Measurements from ENCODE around the gene ZNF70. TPM values are rescaled to one million over a fixed set of nuclear protein-coding genes. Genes with fewer than 3 reads are reported as not detected.

ZNF70 gene
- total RNA-seq, 1 experiment from 2014 or later: 9.7 TPM

DNA sequence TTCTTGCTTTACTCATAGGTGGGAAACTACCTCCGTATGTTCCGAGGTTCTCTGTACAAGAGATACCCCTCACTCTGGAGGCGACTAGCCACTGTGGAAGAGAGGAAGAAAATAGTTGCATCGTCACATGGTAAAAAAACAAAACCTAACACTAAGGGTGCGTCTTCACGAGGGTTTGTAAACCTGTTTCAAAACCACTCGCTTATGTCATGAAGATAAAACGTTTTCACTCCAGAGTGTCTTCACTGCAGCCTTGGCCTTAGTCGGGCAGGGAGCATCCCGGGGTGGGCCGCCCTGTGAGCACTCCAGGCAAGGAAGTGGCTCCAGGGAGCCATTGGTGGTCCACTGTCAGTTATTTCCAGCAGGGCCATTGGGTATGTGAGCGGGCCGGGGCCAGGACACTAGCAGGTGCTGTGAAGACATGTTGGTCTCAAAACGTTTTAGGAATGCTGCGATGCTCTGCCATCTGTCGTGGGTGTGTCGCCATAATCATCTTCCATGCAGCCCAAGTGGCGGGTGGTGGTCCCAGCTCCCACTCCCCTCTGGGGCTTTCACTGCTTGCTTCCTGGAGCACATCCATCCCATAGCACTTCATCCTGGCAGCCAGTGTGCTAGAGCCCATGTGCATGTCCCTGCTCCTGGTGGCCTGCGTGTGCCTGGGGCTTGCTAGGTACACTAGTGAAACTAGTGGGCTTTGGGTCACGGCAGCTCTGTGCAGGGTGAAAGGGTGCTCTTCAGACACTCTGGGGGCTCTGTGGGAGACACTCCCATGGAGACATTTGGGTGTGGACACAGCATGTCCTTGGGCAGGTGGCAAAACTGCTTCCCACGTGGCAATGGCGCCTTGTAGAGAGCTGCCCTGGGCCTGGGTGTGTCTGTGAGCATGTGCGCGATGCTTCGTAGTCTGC, 41.1 kb upstream of the ZNF70 start:
- Histone ChIP-seq H3K9me3 (ENCODE audit: low read depth, low read length, poor library complexity, severe bottlenecking) (no peaks in the 10 kb centered on the region), H3K4me3 (ENCODE audit: low read depth, low read length, poor library complexity, severe bottlenecking) (no peak overlapping the region), H3K4me1 (ENCODE audit: insufficient read depth, low read length, poor library complexity, severe bottlenecking) (peaks cover 11% of the 10 kb centered on the region), H3K27me3 (replicated peaks; ENCODE audit: insufficient read depth, low read depth, low read length, poor library complexity) (no peaks in the 10 kb centered on the region), H3K36me3 (ENCODE audit: insufficient read depth, low read length, poor library complexity, severe bottlenecking) (peaks cover 30% of the 10 kb centered on the region), H3K27ac (ENCODE audit: low read depth, low read length, poor library complexity, severe bottlenecking) (no peak overlapping the region)
- intact Hi-C loops (cut with micrococcal nuclease; ENCODE audit: unreplicated experiment): no loop called here
- DNase-seq (ENCODE audit: low spot score): no peak
- TF ChIP-seq, protein P1, sequence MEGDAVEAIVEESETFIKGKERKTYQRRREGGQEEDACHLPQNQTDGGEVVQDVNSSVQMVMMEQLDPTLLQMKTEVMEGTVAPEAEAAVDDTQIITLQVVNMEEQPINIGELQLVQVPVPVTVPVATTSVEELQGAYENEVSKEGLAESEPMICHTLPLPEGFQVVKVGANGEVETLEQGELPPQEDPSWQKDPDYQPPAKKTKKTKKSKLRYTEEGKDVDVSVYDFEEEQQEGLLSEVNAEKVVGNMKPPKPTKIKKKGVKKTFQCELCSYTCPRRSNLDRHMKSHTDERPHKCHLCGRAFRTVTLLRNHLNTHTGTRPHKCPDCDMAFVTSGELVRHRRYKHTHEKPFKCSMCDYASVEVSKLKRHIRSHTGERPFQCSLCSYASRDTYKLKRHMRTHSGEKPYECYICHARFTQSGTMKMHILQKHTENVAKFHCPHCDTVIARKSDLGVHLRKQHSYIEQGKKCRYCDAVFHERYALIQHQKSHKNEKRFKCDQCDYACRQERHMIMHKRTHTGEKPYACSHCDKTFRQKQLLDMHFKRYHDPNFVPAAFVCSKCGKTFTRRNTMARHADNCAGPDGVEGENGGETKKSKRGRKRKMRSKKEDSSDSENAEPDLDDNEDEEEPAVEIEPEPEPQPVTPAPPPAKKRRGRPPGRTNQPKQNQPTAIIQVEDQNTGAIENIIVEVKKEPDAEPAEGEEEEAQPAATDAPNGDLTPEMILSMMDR (conservative IDR thresholded peaks at IDR 0.05; ENCODE audit: low read depth, low read length): no peak
- TF ChIP-seq EZH2 (IDR thresholded peaks at IDR 0.05; ENCODE audit: borderline replicate concordance, low read depth, low read length, poor library complexity, severe bottlenecking): no peak
- BruUV-seq (replicated peaks): no TSS peak
- POLR2A ChIA-PET (ENCODE audit: low non-redundant PET): no interaction called here
- CTCF ChIA-PET: no interaction called here

DNA sequence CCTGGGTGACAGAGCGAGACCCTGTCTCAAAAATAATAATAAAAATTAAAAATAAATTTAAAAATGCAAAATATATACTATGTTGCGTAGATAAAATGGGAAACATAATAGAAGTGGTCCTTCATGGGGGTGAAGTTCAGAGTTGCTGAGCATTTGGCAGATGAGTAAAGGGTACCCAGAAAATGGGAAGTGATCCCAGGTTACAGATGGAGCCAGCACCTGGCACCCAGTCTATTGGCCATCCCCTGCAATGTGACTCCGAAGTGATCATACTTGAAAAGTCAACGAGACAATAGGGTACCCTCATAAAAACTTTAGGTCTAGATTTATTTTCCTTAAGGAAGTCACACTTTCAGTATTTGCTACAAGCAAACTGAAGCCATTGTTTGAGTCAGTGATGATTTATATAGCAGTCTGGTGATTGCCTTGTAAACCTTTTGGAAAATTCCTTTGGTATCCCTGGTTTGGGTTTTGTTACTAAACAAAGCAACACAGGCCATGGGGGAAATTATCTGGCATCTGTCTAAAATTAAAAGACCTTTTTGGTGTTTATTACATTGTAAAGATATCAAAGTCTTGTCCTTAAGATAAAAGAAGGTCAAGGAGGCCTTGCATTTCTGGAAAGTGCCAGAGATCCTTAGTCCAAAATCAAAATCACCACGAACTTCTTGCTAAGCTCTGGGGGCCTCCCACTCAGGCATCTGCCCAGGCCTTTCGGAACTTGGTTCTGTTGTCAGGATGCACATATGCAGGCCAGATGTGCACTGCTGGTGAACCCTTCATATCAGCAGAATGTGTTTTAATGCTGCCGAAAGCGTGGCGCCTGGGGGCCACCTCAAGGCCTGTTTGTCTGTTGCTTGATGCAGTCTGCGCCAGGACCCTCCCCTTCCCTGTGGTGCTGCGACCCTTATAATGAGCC, 40.2 kb upstream of the ZNF70 start:
- intact Hi-C loops (cut with micrococcal nuclease; ENCODE audit: unreplicated experiment): no loop called here
- no peak for DNase-seq (ENCODE audit: low spot score)
- H3K4me3 ChIP-seq (ENCODE audit: low read depth, low read length, poor library complexity, severe bottlenecking): no peak overlapping the region
- peaks cover 26% of the 10 kb centered on the region for H3K36me3 ChIP-seq (ENCODE audit: insufficient read depth, low read length, poor library complexity, severe bottlenecking)
- no peak overlapping the region for H3K27ac ChIP-seq (ENCODE audit: low read depth, low read length, poor library complexity, severe bottlenecking)
- TF ChIP-seq, protein P1 (conservative IDR thresholded peaks at IDR 0.05; ENCODE audit: low read depth, low read length): no peak
- TF ChIP-seq EZH2 (IDR thresholded peaks at IDR 0.05; ENCODE audit: borderline replicate concordance, low read depth, low read length, poor library complexity, severe bottlenecking): no peak
- no peaks in the 10 kb centered on the region for H3K27me3 ChIP-seq (replicated peaks; ENCODE audit: insufficient read depth, low read depth, low read length, poor library complexity)
- peaks cover 11% of the 10 kb centered on the region for H3K4me1 ChIP-seq (ENCODE audit: insufficient read depth, low read length, poor library complexity, severe bottlenecking)
- no TSS peak for BruUV-seq (replicated peaks)
- POLR2A ChIA-PET (ENCODE audit: low non-redundant PET): no interaction called here
- H3K9me3 ChIP-seq (ENCODE audit: low read depth, low read length, poor library complexity, severe bottlenecking): no peaks in the 10 kb centered on the region
- CTCF ChIA-PET: no interaction called here

DNA sequence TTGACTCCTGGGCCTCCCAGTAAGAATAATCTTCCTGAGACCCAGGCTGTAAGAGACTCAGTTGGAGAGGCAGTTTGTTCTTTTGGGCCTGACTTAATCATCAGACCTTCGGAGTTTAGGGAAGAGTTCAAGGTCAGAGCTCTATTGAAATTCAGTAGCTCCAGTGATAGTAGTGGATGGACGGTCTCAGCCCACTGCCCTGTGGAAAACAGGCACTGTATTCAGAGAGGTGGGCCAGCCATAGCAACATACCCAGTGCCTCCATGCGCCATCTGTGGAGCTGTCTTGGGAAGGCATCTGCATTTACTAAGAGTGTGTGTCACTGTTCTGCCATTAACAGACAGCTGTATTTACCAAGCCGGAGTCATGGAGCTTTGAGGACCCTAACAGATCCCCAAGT, 38.7 kb upstream of the ZNF70 start:
- intact Hi-C loops (cut with micrococcal nuclease; ENCODE audit: unreplicated experiment): no loop called here
- Histone ChIP-seq H3K36me3 (ENCODE audit: insufficient read depth, low read length, poor library complexity, severe bottlenecking) (peaks cover 21% of the 10 kb centered on the region), H3K4me1 (ENCODE audit: insufficient read depth, low read length, poor library complexity, severe bottlenecking) (peaks cover 11% of the 10 kb centered on the region), H3K27me3 (replicated peaks; ENCODE audit: insufficient read depth, low read depth, low read length, poor library complexity) (no peaks in the 10 kb centered on the region), H3K27ac (ENCODE audit: low read depth, low read length, poor library complexity, severe bottlenecking) (no peak overlapping the region), H3K4me3 (ENCODE audit: low read depth, low read length, poor library complexity, severe bottlenecking) (no peak overlapping the region), H3K9me3 (ENCODE audit: low read depth, low read length, poor library complexity, severe bottlenecking) (no peaks in the 10 kb centered on the region)
- DNase-seq (ENCODE audit: low spot score): no peak
- TF ChIP-seq, protein P1 (conservative IDR thresholded peaks at IDR 0.05; ENCODE audit: low read depth, low read length): 0 out of 2 replicates have a peak, but pooled peaks have one; percentile 12
- TF ChIP-seq EZH2 (IDR thresholded peaks at IDR 0.05; ENCODE audit: borderline replicate concordance, low read depth, low read length, poor library complexity, severe bottlenecking): no peak
- POLR2A ChIA-PET (ENCODE audit: low non-redundant PET): interaction anchor here (0.6 kb wide), 1 partner anchor 1196 kb away, joined by 4 read pairs; no protein-coding TSS in a partner anchor
- BruUV-seq (replicated peaks): no TSS peak
- CTCF ChIA-PET: no interaction called here

Data from A673 (cell line).